Parathyroid adenoma (tissue), 2 donors: Measurements from ENCODE around the gene HADHA.

Experiments used
- H2AFZ ChIP-seq: fragments of 300-600 bp; sonication (generic); one replicate; pipeline ENCODE4 v1.7.0; 2017; ENCODE audit warnings: antibody characterized with exemption, mild to moderate bottlenecking
- H3K27ac ChIP-seq: fragments of 300-600 bp; sonication (generic); one replicate; pipeline ENCODE4 v1.7.0; 2017
- H3K27me3 ChIP-seq: fragments of 300-600 bp; sonication (generic); one replicate; pipeline ENCODE4 v1.7.0; 2017; ENCODE audit warnings: low read length; ENCODE audit not compliant: control insufficient read depth, insufficient read depth
- H3K36me3 ChIP-seq: fragments of 300-600 bp; sonication (generic); one replicate; pipeline ENCODE4 v1.7.0; 2017; ENCODE audit warnings: low read length; ENCODE audit not compliant: control insufficient read depth, insufficient read depth
- H3K4me1 ChIP-seq: fragments of 300-600 bp; sonication (generic); one replicate; pipeline ENCODE4 v1.7.0; 2017; ENCODE audit warnings: control low read depth
- H3K4me2 ChIP-seq: fragments of 300-600 bp; sonication (generic); one replicate; pipeline ENCODE4 v1.7.0; 2017; ENCODE audit warnings: low read length
- H3K4me3 ChIP-seq: fragments of 300-600 bp; sonication (generic); one replicate; pipeline ENCODE4 v1.7.0; 2017; ENCODE audit warnings: low read depth, low read length
- H3K79me2 ChIP-seq: fragments of 300-600 bp; sonication (generic); one replicate; pipeline ENCODE4 v1.7.0; 2017; ENCODE audit warnings: control low read depth
- H3K9ac ChIP-seq: fragments of 300-600 bp; sonication (generic); one replicate; pipeline ENCODE4 v1.7.0; 2017; ENCODE audit warnings: mild to moderate bottlenecking
- H3K9me3 ChIP-seq: fragments of 300-600 bp; sonication (generic); one replicate; pipeline ENCODE4 v1.7.0; 2017; ENCODE audit warnings: low read length; ENCODE audit not compliant: control insufficient read depth
- TF ChIP-seq, protein P1 (sequence below): fragments of 300-600 bp; sonication (generic); IDR thresholded peaks from one replicate; pipeline ENCODE4 v1.7.0; 2017; ENCODE audit warnings: antibody characterized with exemption, mild to moderate bottlenecking
- donor health status: primary hyperparathyroidism.

The HADHA gene

DNA sequence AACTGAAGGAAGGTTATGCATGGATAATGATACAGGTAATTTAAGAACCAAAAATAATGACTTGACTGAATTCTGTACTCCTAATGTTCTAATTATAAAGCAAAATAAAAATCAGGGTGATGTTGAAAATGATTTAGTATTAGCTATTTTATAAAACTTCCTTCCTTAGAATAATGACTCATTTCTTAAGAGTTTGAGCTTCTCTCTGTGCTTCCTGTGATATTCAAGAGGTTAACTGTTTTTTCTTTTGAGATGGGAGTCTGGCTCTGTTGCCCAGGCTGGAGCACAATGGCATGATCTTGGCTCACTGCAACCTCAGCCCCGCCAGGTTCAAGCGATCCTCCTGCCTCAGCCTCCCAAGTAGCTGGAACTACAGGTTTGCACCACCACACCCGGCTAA, 14.8 kb downstream of the HADHA start:
- peaks cover 3% of the 10 kb centered on the region for H3K36me3 ChIP-seq
- TF ChIP-seq, protein P1, sequence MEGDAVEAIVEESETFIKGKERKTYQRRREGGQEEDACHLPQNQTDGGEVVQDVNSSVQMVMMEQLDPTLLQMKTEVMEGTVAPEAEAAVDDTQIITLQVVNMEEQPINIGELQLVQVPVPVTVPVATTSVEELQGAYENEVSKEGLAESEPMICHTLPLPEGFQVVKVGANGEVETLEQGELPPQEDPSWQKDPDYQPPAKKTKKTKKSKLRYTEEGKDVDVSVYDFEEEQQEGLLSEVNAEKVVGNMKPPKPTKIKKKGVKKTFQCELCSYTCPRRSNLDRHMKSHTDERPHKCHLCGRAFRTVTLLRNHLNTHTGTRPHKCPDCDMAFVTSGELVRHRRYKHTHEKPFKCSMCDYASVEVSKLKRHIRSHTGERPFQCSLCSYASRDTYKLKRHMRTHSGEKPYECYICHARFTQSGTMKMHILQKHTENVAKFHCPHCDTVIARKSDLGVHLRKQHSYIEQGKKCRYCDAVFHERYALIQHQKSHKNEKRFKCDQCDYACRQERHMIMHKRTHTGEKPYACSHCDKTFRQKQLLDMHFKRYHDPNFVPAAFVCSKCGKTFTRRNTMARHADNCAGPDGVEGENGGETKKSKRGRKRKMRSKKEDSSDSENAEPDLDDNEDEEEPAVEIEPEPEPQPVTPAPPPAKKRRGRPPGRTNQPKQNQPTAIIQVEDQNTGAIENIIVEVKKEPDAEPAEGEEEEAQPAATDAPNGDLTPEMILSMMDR = no peak
- H3K4me1 ChIP-seq = no peaks in the 10 kb centered on the region
- no peak overlapping the region for H2AFZ ChIP-seq
- H3K79me2 ChIP-seq = peaks cover 18% of the 10 kb centered on the region
- H3K9ac ChIP-seq = no peak overlapping the region
- no peak overlapping the region for H3K27ac ChIP-seq
- no peaks in the 10 kb centered on the region for H3K27me3 ChIP-seq
- H3K9me3 ChIP-seq = no peaks in the 10 kb centered on the region
- no peak overlapping the region for H3K4me2 ChIP-seq
- H3K4me3 ChIP-seq = no peak overlapping the region

DNA sequence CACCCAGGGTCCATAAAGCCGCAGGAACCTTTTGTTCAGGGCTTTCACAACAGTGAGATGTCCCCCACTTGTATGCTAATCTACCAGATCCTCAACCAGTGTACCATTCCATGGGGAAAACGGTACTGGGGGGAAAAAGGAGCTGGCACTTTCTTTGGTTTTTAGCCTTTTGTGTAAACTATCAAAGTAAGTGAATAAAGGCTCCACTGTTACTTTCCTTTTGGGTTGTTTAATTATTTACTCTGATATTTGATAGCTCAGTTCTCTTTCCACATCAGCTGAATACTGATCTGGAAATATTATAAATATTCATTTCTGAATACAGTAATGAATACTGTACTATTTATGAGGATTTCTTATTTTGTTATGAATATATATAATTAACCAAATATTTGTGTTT, 20.3 kb downstream of the HADHA start:
- no peak overlapping the region for H3K4me2 ChIP-seq
- peaks cover 19% of the 10 kb centered on the region for H3K79me2 ChIP-seq
- no peak overlapping the region for H3K9ac ChIP-seq
- no peaks in the 10 kb centered on the region for H3K27me3 ChIP-seq
- H3K4me1 ChIP-seq = no peaks in the 10 kb centered on the region
- H3K36me3 ChIP-seq = peaks cover 3% of the 10 kb centered on the region
- TF ChIP-seq, protein P1 = no peak
- no peaks in the 10 kb centered on the region for H3K9me3 ChIP-seq
- H3K4me3 ChIP-seq = no peak overlapping the region
- H2AFZ ChIP-seq = no peak overlapping the region
- H3K27ac ChIP-seq = no peak overlapping the region

DNA sequence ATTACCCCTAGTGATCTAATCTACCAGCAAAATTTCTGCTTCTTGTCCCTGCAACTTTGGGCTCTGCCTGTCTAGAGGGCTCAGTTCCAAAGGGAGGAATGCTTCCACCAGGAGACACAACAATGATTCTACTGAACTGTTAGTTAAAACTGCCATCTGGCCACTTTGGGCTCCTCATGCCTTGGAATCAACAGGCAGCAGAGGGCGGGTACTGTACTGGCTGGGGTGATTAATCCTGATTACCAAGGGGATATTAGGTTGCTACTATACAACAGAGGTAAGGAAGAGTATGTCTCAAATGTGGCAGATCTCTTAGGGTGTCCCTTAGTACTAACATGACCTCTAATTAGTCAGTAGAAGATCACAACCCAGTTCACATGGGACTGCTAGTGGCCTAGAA, 21.4 kb downstream of the HADHA start:
- Histone ChIP-seq H3K4me2 (no peak overlapping the region), H3K4me3 (no peak overlapping the region), H3K27me3 (no peaks in the 10 kb centered on the region), H3K79me2 (peaks cover 19% of the 10 kb centered on the region), H3K9ac (no peak overlapping the region), H3K27ac (no peak overlapping the region), H3K9me3 (no peaks in the 10 kb centered on the region), H2AFZ (no peak overlapping the region), H3K36me3 (peaks cover 3% of the 10 kb centered on the region), H3K4me1 (no peaks in the 10 kb centered on the region)
- TF ChIP-seq, protein P1 = no peak

- Histone ChIP-seq H3K4me3 (no peak overlapping the region), H3K9ac (no peak overlapping the region), H2AFZ (no peak overlapping the region), H3K27ac (no peak overlapping the region), H3K4me2 (no peak overlapping the region), H3K27me3 (no peaks in the 10 kb centered on the region), H3K4me1 (no peaks in the 10 kb centered on the region), H3K36me3 (no peaks in the 10 kb centered on the region), H3K79me2 (peaks cover 6% of the 10 kb centered on the region), H3K9me3 (no peaks in the 10 kb centered on the region)
- TF ChIP-seq, protein P1 = no peak
Measured at GRCh38 chr2:26217720-26218119, 26.7 kb downstream of the HADHA start.

GRCh38 chr2:26216587-26216986, 27.8 kb downstream of the HADHA start:
- no peak overlapping the region for H3K27ac ChIP-seq
- no peaks in the 10 kb centered on the region for H3K79me2 ChIP-seq
- no peak overlapping the region for H3K9ac ChIP-seq
- H3K27me3 ChIP-seq = no peaks in the 10 kb centered on the region
- no peaks in the 10 kb centered on the region for H3K36me3 ChIP-seq
- H3K4me1 ChIP-seq = no peaks in the 10 kb centered on the region
- TF ChIP-seq, protein P1 = no peak
- no peaks in the 10 kb centered on the region for H3K9me3 ChIP-seq
- no peak overlapping the region for H3K4me3 ChIP-seq
- no peak overlapping the region for H2AFZ ChIP-seq
- H3K4me2 ChIP-seq = no peak overlapping the region
